Stimulated activated CD4-positive, alpha-beta T cell treated with anti-CD3 and anti-CD28 coated beads, Interleukin-15, amount 100 ng/mL, for 48 hours (primary cell): ENCODE data around the gene CEP72.

Experiments used
- DNase-seq, 2 donors: peaks; one replicate each; pipeline ENCODE4 v3.0.0-alpha.2; 2020; ENCODE audit warnings: low read depth in 2 of 2

CEP72 gene

DNA sequence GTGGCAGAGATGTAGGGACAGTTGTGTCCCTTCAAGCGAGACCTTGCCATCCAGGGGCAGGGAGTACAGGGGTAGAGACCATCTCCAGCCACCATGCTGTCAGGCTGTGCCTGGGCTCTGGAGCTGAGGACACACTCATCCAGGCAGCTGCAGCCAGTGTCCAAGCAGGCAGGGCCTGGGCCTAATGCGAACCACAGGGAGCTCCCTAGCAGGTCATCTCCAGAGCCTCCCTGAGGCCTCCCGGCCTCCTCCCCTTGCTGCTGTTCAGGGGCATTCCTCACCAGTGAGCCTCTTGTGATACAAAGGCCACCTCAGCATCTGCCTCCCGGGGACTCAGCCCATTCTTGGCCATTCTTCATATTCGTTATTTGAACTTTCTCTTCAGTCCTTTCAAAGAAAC lies 46.0 kb downstream of the CEP72 start:
- DNase-seq: no peak

DNA sequence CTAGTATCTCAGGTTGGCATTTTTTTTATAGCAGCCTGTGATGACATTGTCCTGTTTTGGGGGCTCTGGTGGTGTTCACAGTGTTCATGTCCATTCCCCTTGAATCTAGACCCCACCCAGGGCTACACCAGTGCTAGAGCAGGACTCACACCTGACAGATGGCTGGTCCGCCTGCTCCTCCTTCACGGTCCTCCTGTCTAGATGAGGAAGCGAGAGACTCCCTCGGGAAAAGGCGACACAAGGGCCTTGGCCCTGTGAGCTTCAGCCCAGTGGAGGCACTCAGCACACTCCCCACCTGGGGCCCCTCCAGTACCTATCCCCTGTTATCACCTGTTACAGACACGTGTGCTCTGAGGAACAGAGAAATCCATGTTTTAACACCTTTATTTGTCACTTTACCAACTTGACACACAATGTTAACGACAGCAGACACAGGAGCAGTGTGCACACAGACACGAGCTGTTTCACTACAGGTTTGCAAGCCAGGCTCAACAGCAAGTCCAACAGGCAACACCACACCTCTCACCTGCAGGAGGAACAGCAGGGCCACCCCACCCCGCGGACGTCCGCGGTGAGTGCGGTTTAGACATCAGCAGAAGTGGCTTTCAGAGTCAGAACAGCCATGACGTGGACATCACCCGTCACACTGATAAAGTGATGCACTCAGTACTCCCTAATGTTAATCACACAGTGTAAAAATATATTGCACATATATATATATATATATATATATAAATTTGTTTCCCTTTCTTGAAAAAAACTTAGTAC lies 47.5 kb downstream of the CEP72 start:
- DNase-seq: no peak

DNA sequence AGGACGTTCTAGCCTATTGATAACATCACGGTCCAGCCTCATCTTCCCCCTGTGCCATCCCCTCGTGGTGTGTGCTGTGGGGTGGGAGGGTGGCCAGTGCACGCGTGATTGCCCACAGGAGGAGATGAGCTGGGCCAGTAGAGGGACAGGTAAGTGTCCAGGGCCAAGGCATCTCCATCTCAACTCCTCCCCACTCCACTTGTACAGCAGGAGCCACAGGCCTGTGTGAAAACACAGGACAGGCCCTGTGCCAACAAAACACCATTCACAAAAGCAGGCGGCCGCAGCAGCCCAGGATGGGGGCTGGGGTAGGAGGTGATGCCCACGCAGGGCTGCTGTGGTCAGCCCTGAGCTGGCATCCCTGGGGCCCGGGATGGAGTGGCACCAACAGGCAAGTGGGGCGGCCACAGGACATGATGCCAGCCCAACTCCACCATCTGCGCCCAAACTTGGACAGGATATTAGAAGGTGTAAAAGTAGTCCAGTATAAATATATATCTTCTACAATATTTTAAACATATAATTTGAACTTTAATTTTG lies 48.4 kb downstream of the CEP72 start:
- no peak for DNase-seq

DNA sequence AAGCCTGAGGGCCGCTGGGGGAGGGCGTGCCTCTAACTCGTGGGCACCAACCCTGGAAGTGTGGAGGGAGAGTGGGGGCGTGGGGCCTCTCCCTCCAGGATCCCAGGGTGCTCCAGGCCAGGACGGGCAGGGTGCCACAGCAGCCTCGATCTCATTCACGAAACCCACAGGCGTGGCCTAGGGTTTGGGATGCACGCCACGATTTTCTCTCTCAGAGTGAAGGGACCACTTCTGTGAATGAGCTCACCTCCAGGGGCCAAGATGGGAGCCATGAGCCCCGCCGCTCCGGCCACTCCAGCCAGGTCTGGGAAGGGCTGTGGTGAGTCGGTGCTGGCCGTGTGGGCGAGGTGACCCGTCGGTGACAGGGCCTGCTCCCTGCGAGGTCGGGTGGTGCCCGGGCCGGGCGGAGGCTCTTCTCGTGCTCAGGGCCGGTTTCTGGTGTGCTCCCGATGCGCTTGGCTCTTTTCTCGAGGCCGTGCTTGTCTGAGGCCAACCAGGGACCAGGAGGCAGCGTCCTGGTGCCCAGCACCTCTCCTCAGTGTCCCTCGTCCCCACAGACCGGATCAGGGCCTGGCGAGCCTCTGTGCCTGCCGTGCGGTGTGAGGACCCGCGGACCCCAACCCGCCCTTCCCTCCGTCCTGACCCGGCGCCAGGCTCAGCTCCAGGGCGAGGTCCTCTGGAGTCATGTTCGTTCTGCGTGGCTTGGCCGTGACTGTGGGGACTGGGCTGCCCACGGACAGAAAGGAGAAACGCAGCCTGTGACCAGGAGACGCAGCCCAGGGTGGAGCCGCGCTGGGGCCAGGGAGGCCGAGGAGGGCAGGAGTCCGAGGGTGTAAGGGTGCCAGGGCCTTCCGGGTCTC lies 50.0 kb downstream of the CEP72 start:
- no peak for DNase-seq

DNA sequence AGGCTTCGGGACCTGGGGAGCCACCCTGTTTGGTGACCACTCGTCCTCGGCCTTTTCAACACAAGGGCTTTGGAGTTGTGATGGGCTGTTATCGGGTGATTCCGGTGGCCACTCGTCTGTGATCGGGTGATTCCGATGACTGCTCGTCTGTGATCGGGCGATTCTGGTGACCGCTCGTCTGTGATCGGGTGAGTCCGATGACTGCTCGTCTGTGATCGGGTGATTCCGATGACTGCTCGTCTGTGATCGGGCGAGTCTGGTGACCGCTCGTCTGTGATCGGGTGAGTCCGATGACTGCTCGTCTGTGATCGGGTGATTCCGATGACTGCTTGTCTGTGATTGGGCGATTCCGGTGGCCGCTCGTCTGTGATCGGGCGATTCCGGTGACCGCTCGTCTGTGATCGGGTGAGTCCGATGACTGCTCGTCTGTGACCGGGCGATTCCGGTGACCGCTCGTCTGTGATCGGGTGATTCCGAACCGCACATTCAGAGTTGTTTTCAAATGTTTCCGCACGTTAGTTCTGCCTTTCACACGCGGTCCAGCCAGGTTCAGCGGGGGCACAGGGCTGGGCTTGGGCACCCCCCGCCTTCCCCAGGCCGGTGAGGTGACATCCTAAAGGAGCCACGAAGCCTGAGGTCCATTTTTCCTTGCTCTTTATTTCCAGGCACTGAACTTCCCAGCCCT lies 50.8 kb downstream of the CEP72 start:
- no peak for DNase-seq

DNA sequence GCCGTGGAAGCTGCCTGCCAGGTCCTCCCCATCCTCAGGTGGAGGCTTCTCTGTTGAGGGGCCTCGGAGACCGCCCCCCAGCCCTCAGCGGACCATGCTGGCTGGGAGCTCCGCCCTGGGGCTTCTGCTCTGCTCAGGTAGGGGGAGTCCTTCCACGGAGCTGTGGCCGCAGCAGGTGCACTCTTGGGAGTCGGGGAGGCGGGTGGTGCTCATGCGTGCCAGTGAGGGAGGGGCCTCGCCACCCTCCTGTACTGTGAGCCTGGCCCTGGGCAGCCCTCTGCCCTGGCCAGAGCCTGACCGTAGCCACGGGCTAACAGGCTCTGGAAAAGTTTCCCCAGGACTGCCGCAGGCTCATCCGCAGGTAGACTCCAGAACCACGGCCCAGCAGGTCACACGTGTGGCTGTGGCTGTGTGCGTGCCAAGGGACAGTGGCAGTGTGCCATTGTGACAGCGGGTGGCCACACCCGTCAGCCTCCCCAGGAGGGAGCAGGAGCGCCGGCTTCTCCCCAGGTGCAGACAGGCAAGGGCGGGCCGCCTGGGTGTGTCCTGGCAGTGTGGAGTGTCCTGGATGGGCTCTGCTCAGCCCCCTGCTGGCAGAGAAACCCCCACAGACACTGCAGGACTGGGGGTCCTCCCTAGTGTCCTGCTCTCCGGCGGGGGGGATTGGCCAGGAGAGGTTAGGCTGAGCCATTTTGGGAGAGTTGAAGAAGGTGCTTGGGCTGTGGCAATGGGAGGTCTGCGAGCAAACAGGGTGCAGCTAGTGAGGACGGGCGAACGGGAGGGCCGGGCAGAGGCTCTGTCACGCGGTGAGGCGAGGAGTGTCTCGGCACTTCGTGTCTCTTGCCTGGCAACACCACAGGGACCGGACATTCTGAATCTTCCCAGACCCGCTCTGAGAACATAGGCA lies 51.5 kb downstream of the CEP72 start:
- no peak for DNase-seq

DNA sequence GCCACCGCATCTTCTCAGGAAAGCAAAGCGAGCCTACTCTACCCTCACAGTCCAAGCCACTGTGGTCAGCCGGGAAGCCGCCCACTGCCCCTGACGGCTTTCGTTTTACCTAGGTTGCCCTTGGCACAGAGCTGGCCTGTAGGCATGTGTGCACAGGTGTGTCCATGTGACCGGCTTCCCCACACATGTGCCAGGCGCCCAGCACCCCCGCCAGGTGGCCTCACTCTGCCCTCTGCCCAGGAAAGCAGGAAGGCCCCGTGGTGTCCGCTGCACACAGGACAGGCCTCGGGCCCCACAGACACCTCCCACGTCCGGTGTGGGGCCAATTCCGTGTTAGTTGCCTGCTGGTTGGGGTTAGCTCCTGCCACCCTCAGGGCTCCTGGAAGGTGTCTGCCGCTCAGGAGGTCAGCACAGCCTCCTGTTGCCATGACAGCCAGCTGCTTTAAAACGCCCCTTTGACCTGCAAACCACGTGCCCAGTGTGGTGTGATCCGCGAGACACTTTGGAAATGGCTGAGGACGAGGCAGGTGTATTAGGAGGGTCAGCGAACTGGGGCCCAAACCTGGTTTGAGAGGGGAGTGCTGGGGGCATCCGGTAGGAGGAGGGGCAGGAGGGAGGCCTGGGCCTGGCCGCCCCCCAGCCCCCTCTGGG lies 52.3 kb downstream of the CEP72 start:
- no peak for DNase-seq

DNA sequence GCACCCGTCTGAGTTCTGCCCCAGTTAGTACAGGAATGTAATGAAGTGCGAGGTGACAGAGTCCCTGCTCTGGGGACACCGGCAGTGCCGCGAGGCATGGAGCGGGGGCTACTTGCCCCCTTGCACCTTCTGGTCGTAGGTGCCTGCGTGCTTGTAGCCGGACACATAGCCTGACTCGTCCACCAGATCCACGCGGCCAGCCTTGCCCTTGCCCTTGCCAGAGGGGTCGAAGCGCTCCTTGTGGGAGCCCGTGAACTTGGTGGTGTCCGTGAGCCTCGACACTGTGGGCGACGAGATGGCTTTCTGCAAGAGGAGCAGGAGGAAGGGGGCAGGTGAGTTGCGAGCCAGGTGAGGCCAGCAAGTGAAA lies 52.8 kb downstream of the CEP72 start:
- no peak for DNase-seq

DNA sequence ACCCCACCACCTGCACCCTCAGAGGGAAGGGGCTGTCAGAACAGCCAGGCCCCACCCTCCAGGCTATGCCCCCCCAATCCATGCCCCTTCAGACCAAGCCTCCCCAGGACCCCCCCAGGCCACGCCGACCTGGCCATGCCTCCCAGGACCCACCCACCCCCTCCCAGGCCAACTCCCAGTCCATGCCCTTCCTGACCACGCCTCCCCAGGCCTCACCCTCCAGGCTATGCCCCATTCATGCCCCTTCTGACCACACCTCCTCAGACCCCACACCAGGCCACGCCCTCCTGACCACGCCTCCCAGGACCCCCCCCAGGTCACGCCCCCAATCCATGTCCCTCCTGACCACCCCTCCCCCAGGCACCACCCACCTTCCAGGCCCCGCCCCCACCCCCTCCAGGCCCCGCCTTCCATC lies 53.4 kb downstream of the CEP72 start:
- no peak for DNase-seq

DNA sequence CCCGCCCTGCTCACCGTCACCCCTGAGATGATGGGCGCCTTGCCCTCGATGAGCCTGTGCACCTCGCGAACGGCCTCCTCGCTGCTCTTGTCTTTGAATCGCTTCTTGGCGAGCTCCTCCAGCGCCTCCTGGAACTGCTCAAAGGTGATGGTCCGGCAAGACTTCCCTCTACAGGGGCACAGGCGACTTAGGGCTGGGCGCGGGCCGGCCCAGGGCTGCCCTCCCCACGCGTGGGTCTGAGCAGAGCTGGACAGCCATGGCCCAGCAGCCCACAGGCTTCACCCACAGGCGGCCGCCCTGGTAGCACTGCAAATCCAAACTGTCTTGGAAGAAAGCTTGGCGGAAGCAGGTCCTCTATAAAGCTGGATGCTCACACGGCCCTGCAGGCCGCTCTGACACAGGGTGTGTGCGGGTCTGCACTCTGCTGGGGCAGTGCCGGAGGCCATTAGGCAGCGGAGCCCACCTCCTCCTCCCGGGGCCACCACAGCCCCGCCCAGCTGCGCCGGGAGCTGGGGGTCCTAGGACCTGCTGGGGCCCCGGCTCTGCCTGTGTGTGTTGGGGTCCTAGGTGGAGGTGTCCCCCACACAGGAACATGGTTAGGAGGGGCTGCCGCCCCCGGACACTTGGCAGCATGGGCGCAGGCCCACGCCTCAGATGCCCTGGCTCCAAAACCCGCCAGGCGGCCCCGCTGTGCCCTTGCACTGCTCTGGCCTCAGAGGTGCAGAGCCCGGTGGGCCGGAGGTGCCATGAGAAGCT lies 54.0 kb downstream of the CEP72 start:
- DNase-seq: no peak

DNA sequence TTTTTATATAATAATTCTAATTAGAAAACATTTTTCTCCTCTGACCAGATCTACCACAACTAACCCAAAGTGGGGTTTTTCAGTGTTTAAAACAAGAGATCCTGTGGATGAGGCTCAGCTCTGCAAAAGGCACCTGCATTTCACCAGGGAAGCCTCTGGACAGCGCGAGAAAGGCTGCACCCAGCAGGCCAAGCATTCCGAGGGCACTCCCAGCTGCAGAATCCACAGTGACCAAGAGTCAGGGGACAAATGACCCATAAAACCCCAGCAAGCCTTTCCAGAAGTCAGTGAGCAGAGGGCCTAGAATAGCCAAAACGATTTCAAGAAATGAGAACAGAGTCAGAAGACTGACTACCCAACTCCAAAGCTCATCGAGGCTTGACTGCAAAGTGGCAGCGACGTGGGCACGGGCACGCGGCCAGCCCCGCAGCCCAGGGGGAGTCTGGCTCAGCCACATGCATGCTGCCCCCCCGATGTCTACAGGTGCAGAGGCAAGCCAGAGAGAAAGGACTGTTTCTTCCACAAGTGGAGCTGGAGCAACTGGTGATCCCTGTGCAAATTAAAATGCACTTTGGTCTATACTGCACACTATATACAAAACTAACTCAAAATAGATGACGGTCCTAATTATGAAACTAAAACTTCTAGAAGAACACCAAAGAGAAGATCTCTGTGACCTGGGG lies 54.8 kb downstream of the CEP72 start:
- DNase-seq: no peak

DNA sequence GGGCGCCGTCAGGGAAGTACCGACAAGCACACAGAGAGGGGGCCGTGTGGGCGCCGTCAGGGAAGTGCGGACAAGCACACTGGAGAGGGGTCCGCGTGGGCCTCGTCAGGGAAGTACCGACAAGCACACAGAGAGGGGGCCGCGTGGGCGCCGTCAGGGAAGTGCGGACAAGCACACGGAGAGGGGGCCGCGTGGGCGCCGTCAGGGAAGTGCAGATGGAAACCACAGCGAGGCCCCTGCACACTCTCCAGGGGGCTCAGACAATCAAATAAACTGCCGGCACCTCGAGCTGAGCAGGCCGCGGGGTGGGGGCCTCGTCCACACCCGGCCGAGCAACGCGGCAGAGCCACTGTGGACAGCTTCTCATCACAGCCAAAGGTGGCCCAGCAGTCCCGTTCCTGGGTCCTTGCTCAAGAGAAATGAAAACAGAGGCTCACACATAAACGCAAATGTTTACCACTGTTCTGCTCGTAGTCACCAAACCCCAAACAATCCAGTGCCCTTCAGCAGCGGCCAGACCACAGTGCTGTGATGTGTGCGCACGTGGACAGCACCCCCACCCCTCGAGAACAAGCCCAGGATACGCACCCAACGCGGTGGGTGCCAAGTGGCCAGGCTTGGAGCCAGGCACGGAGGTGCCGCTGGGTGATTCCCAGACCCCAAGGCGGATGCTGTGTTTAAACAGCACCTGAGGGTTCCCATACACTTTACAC lies 56.3 kb downstream of the CEP72 start:
- DNase-seq: no peak

DNA sequence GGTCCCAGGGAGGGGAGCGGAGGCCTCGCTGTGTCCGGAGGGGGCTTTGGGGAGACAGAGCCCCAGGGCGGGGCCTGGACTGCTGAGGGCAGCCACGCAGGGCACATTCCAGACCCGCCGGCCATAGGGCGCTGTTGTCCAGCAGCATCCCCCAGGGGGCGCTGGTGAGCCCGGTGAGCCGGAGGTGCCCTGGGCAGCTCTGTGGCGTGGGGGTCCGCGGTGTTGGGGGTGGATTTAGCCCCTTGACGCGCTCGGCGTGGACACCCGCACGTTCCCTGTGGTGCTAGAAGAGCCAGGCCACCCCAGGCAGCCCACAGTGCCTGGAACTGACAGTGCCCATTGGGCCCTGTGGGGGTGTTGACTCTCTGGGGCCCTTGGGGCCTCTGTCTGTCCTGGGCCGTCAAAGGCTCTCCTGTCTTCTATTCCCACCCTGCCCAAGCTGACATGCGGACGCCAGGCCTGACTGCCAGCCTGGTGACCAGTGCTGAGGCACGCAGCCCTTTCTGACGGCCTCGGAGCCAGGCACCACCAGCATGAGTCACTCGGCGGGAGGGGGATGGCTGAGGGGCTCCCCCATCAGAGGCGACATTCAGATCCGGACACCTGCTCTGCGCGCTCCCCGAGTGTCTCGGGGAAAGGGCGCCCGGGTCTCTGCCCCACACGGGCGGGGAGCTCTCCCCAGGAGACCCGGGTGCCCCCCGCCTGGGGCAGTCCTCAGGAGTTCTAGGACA lies 57.1 kb downstream of the CEP72 start:
- DNase-seq: peak in 1 of 2 donors; percentile 31

DNA sequence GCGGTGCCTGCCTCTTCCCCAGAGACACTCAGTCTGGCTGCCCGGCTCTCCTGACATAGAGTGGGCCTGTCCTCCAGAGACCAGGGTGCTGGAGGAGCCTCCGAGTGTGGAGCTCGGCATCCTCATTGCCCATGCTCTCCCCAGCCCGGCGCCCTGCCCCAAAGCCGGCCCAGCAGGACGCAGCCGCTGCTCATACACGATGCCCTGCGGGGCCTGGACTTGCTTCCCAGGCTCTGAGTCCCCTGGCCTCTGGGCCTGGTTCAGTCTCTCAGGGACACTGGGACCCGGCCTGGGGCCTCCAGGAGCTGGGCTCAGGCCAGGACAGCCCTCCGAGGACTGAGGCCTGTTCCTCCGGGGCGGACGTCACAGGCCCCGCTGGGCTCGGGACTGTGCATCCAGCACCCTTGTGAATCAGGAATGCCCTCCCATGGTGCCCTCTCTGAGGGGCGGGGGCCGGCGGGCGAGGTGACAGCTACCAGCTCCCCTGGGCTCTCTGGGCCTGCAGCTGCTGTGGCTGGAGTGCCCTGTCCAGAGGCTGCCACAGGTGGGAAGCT lies 57.8 kb downstream of the CEP72 start:
- no peak for DNase-seq

DNA sequence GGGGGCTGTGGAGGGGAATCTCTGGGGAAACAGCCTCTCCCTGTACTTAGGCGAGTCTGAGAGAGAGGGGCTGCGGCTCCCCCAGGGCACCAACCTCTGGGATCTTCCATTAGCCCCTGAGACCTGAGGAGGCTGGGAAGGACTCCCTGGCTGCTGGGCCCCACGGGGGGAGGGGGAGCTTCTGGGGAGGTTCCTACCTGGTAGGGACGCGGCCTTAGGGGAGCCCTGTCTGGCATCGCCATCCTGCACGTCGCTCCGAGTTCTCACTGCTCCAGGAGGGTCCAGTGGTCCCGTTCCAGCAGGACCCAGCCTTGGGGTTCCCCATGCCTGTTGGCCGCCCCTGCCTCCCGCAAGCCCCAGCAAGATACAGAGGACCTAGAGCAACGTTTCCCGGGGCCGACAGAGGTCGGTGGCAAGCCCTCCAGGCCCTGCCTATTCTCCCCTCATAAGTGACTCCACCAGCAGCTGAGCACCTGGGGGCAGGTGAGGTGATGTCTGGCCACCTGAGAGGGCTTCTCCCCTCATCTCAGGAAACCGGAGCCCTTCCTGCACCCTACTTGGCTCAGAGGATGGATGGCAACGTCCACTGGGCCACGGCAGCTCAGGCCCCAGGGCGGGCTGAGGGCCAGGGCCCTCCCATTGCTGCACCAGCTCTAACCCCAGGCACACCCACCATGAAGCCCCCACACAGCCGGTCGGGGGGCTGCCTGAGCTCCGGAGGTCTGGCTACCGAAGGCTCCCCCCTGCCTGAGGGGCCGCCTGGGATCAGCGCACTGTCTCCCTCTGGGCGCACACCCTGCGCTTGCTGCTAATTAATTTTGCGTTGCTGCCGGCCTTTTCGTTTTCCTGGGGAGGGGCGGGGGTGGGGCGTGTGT lies 58.5 kb downstream of the CEP72 start:
- no peak for DNase-seq

DNA sequence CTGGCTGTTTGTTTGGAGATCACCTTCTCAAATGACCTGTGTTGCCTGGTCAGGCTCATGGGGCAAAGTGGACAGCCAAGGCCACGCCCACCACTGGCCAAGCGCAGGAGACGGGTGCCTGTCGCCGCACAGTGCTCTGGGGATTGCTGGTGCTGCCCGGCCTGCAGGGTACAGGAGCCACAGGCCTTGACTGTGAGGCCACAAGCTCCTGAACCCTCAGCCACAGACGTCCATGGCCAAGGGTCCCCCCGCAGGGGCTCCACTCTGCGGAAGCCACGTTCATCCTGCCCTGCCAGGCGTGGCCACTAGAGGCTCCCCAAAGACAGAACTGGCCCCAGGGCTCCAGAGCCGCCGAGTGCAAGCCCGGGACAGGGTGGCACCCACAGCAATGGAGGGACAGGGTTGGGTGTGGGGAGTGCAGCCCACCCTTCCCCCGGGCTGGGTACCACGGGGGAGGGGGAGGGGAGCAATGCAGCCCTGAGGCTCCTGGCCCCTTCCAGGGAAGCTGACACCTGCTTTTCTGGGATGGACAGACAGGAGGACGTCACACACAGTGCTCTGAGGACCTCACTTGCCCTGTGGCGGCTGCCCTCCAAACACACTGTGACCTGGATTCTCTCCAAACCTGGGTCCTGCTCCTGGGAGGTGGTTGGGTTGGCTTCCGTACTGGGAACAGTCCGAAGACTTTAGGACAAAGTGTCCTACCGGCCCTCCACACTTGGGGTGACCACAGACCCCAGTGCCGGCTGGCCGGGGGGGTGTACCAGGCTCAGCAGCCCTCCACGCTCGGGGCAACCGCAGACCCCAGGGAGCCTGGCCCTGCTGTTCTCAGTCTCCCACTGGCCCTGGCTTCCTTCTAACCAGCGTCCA lies 59.6 kb downstream of the CEP72 start:
- peak in 1 of 2 donors; percentile 57 for DNase-seq
